OCI-LY1 (cell line): Measurements from ENCODE around the gene PRR14L.

Experiments
- EZH2 ChIP-seq: fragments of 200-600 bp; sonication (generic), shearing (Covaris generic); IDR thresholded peaks from 2 replicates; pipeline ENCODE4 v1.8.0; 2017; ENCODE audit warnings: borderline replicate concordance, mixed run types, mild to moderate bottlenecking, antibody characterized with exemption, low read length, moderate library complexity, mixed read lengths
- TF ChIP-seq, protein P1 (sequence below): fragments of 200-600 bp; sonication (generic), shearing (Covaris generic); IDR thresholded peaks from 2 replicates; pipeline ENCODE4 v1.5.1; 2017; ENCODE audit warnings: mild to moderate bottlenecking, antibody characterized with exemption, low read length, moderate library complexity, mixed read lengths

DNA sequence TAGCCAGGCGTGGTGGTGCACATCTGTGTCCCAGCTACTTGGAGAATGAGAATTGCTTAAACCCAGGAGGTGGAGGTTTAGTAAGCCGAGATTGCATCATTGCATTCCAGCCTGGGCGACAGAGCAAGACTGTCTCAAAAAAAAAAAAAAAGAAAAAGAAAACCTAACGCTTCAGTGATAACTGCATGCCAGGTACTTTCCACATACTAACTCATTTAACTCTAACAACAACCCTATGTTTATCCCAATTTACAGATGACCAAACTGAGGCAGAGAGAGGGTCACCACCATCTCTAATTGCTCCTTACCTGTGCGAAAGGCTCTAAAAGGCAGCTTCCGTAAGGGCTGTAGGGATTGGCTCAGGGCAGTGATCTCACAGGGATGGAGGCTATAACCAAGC lies 99.5 kb downstream of the PRR14L start:
- TF ChIP-seq, protein P1, sequence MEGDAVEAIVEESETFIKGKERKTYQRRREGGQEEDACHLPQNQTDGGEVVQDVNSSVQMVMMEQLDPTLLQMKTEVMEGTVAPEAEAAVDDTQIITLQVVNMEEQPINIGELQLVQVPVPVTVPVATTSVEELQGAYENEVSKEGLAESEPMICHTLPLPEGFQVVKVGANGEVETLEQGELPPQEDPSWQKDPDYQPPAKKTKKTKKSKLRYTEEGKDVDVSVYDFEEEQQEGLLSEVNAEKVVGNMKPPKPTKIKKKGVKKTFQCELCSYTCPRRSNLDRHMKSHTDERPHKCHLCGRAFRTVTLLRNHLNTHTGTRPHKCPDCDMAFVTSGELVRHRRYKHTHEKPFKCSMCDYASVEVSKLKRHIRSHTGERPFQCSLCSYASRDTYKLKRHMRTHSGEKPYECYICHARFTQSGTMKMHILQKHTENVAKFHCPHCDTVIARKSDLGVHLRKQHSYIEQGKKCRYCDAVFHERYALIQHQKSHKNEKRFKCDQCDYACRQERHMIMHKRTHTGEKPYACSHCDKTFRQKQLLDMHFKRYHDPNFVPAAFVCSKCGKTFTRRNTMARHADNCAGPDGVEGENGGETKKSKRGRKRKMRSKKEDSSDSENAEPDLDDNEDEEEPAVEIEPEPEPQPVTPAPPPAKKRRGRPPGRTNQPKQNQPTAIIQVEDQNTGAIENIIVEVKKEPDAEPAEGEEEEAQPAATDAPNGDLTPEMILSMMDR = no peak
- no peak for TF ChIP-seq EZH2
